ENCODE measurements around the gene BICD1. TPM values are rescaled to one million over a fixed set of nuclear protein-coding genes. Genes with fewer than 3 reads are reported as not detected.

Gene BICD1
- total and polyA plus RNA-seq, 2 of the 13 experiments (the other 11 are each of a cell fraction or from before 2014, with no cell fraction given) = 4.5 to 5.2 TPM

- TF ChIP-seq MYPOP (CRISPR knock-in tag; IDR thresholded peaks at IDR 0.05) (peak; percentile 99), ZBTB2 (CRISPR knock-in tag; IDR thresholded peaks at IDR 0.05; ENCODE audit: low read depth) (peak; percentile 32; the same call in 1 of the 2 replicates), ZNF710 (CRISPR knock-in tag; IDR thresholded peaks at IDR 0.05; ENCODE audit: borderline replicate concordance) (peak; percentile 60; the same call in 1 of the 2 replicates), DR1 (CRISPR knock-in tag; IDR thresholded peaks at IDR 0.05) (0 out of 2 replicates have a peak, but pooled peaks have one; percentile 46), HIC2 (CRISPR knock-in tag; IDR thresholded peaks at IDR 0.05; ENCODE audit: low read depth) (no peak; the same call in 1 of the 2 replicates), MXD1 (CRISPR knock-in tag; IDR thresholded peaks at IDR 0.05) (peak; percentile 76), ZBTB20 (CRISPR knock-in tag; IDR thresholded peaks at IDR 0.05; ENCODE audit: borderline replicate concordance, low read depth) (no peak), SATB2 (CRISPR knock-in tag; IDR thresholded peaks at IDR 0.05) (no peak), SP4 (CRISPR knock-in tag; IDR thresholded peaks at IDR 0.05) (0 out of 2 replicates have a peak, but pooled peaks have one; percentile 57), ZNF282 (IDR thresholded peaks at IDR 0.05; ENCODE audit: partially characterized antibody) (no peak), HNRNPLL (IDR thresholded peaks at IDR 0.05; ENCODE audit: low read depth, low read length, poor library complexity, severe bottlenecking) (peak; percentile 90), ZNF329 (CRISPR knock-in tag; IDR thresholded peaks at IDR 0.05; ENCODE audit: low read depth) (no peak), HES4 (CRISPR knock-in tag; IDR thresholded peaks at IDR 0.05; ENCODE audit: borderline replicate concordance) (0 out of 2 replicates have a peak, but pooled peaks have one; percentile 72), ZNF737 (CRISPR knock-in tag; IDR thresholded peaks at IDR 0.05; ENCODE audit: borderline replicate concordance) (no peak), TSC22D2 (CRISPR knock-in tag; IDR thresholded peaks at IDR 0.05; ENCODE audit: borderline replicate concordance) (peak; percentile 62; the same call in 1 of the 2 replicates), NFRKB (IDR thresholded peaks at IDR 0.05) (no peak), HOXA3 (CRISPR knock-in tag; IDR thresholded peaks at IDR 0.05) (peak; percentile 63; the same call in 1 of the 2 replicates), ZSCAN21 (CRISPR knock-in tag; IDR thresholded peaks at IDR 0.05; ENCODE audit: borderline replicate concordance) (no peak; the same call in 1 of the 2 replicates), TGIF2 (CRISPR knock-in tag; IDR thresholded peaks at IDR 0.05) (no peak), GZF1 (CRISPR knock-in tag; IDR thresholded peaks at IDR 0.05) (0 out of 2 replicates have a peak, but pooled peaks have one; percentile 38)
Observed at GRCh38 chr12:32399370-32400113, 292.9 kb downstream of the BICD1 start, which contains the start of gene FGD4 (continued).

Data from HepG2 (cell line).